HFF-Myc (cell line): ENCODE results near the gene GTPBP4.

Experiments
- DNase-seq: peaks from one replicate; pipeline ENCODE4 v3.0.0-alpha.2; 2011; ENCODE audit warnings: low read depth; ENCODE audit errors: extremely low read depth
- H3K4me3 ChIP-seq: replicated peaks from 2 replicates; pipeline ENCODE4 v1.5.1; 2011; ENCODE audit warnings: low read depth, mild to moderate bottlenecking, control low read depth, low read length
- CTCF ChIP-seq: IDR thresholded peaks from 2 replicates; pipeline ENCODE4 v1.5.1; 2012; ENCODE audit warnings: mild to moderate bottlenecking, low read depth, low read length, control low read depth; ENCODE audit errors: missing control alignments

GTPBP4 gene

GRCh38 chr10:983401-983800 lies 4.8 kb upstream of the GTPBP4 start:
- DNase-seq, result no peak
- H3K4me3 ChIP-seq, result no peak overlapping the region
- TF ChIP-seq CTCF, result no peak

- H3K4me3 ChIP-seq, result no peak overlapping the region
- TF ChIP-seq CTCF, result no peak
- no peak for DNase-seq
Measured at GRCh38 chr10:983971-984655, 4.1 kb upstream of the GTPBP4 start.

- no peak for DNase-seq
- H3K4me3 ChIP-seq, result no peak overlapping the region
- TF ChIP-seq CTCF, result no peak
Measured at GRCh38 chr10:985361-985760, 2.9 kb upstream of the GTPBP4 start.

- no peak for TF ChIP-seq CTCF
- H3K4me3 ChIP-seq, result no peak overlapping the region
- no peak for DNase-seq
Measured at GRCh38 chr10:986137-986825, 2.0 kb upstream of the GTPBP4 start.

- TF ChIP-seq CTCF, result no peak
- H3K4me3 ChIP-seq, result peak overlapping the region; percentile 88
- peak; percentile 15 for DNase-seq
Measured at GRCh38 chr10:986881-987619, 1.2 kb upstream of the GTPBP4 start.

- DNase-seq, result no peak
- peak overlapping the region; percentile 88 for H3K4me3 ChIP-seq
- TF ChIP-seq CTCF, result no peak
Measured at GRCh38 chr10:987620-987869, 689 bp upstream of the GTPBP4 start.
